ENCODE measurements around the gene KLK12. TPM values are rescaled to one million over a fixed set of nuclear protein-coding genes. Genes with fewer than 3 reads are reported as not detected.

The KLK12 gene
- total RNA-seq, 1 donor from 2014 or later = 1.0 TPM

DNA sequence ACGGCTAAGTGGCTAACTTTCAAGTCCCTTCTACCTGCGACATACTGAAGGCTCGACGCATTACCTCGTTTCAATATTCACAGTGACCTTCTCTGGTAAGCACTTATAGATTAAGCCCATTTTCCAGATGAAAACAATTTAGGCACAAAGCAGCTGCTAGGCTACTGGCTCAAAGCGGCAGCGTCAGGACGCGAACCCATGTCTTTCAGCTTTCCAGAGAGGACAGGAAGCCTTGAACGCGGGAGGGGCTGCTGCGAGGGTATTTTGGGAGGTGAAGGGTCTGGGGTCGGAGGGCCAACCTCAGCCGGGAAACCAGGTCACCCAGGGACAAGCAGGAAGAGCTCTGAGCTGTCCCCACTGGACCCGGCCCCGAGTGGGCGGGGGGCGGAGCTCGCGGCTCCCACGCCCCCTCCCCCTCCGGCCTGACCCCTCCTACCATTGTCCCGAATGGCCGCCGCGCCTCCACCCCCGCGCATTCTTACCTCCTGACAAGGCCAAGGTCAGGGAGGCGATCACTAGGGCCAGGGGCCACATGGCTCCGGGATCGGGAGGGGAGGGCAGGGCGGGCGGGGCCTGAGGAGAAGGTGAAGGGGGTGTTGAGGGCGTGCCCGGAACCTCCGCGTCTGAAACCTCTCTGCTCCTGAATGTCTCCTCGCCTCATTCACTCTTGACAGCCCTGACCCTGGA is 29.9 kb upstream of the KLK12 start, which contains the start of gene KLK13:
Gene KLK13, minus strand, starts transcription at position 559 of the 687 bp plus-strand sequence. Its CDS starts 25 bp downstream, at position 534.
- Mint-ChIP-seq H3K27ac (no peak within 1 kb of the TSS), H3K4me1 (ENCODE audit: low read depth) (peaks cover 4% of the 10 kb centered on the region), H3K27me3 (peaks cover 27% of the 10 kb centered on the region), H3K9me3 (ENCODE audit: low read depth) (peaks cover 9% of the 10 kb centered on the region), H3K4me3 (ENCODE audit: low read depth) (peak within 1 kb of the TSS; percentile 70), H3K36me3 (ENCODE audit: insufficient read depth) (no peaks in the 10 kb centered on the region)
- peak; percentile 16 for DNase-seq (ENCODE audit: low spot score, unreplicated experiment)
- TF ChIP-seq, protein P1, sequence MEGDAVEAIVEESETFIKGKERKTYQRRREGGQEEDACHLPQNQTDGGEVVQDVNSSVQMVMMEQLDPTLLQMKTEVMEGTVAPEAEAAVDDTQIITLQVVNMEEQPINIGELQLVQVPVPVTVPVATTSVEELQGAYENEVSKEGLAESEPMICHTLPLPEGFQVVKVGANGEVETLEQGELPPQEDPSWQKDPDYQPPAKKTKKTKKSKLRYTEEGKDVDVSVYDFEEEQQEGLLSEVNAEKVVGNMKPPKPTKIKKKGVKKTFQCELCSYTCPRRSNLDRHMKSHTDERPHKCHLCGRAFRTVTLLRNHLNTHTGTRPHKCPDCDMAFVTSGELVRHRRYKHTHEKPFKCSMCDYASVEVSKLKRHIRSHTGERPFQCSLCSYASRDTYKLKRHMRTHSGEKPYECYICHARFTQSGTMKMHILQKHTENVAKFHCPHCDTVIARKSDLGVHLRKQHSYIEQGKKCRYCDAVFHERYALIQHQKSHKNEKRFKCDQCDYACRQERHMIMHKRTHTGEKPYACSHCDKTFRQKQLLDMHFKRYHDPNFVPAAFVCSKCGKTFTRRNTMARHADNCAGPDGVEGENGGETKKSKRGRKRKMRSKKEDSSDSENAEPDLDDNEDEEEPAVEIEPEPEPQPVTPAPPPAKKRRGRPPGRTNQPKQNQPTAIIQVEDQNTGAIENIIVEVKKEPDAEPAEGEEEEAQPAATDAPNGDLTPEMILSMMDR (IDR thresholded peaks at IDR 0.05; ENCODE audit: unreplicated experiment) = no peak

GRCh38 chr19:51063664-51064063 is 28.9 kb upstream of the KLK12 start:
- TF ChIP-seq, protein P1 (IDR thresholded peaks at IDR 0.05; ENCODE audit: unreplicated experiment) = no peak

DNA sequence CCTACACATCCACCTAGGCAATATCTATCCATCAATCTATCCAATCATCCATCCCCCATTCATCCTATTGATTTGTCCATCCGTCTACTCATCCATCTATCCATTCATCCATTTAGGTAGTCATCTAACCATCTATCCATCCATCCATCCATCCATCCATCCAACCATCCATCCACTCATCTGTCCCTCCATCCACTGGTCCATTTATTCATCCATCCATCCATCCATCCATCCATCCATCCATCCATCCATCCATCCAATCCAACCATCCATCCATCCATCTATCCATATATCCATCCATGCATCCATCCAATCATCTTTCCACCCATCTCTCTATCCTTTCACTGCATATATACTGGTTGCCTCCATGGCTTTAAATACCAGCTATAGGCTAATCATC is 26.2 kb upstream of the KLK12 start:
- Mint-ChIP-seq H3K4me3 (ENCODE audit: low read depth) (no peak overlapping the region), H3K27ac (no peak overlapping the region), H3K36me3 (ENCODE audit: insufficient read depth) (no peaks in the 10 kb centered on the region), H3K9me3 (ENCODE audit: low read depth) (peaks cover 5% of the 10 kb centered on the region), H3K27me3 (peaks cover 38% of the 10 kb centered on the region), H3K4me1 (ENCODE audit: low read depth) (peaks cover 4% of the 10 kb centered on the region)
- TF ChIP-seq, protein P1 (IDR thresholded peaks at IDR 0.05; ENCODE audit: unreplicated experiment) = no peak
- DNase-seq (ENCODE audit: low spot score, unreplicated experiment) = no peak

More at GRCh38 chr19:51063664-51064063, 28.9 kb upstream of the KLK12 start:
- H3K27me3 Mint-ChIP-seq = peaks cover 30% of the 10 kb centered on the region
- H3K4me1 Mint-ChIP-seq (ENCODE audit: low read depth) = peaks cover 4% of the 10 kb centered on the region
- no peak overlapping the region for H3K27ac Mint-ChIP-seq
- H3K9me3 Mint-ChIP-seq (ENCODE audit: low read depth) = peaks cover 9% of the 10 kb centered on the region
- H3K36me3 Mint-ChIP-seq (ENCODE audit: insufficient read depth) = no peaks in the 10 kb centered on the region
- DNase-seq (ENCODE audit: low spot score, unreplicated experiment) = no peak
- H3K4me3 Mint-ChIP-seq (ENCODE audit: low read depth) = peak overlapping the region; percentile 50

- Mint-ChIP-seq H3K4me3 (ENCODE audit: low read depth) (no peak overlapping the region), H3K9me3 (ENCODE audit: low read depth) (peaks cover 5% of the 10 kb centered on the region), H3K27ac (no peak overlapping the region), H3K27me3 (peaks cover 40% of the 10 kb centered on the region), H3K4me1 (ENCODE audit: low read depth) (peaks cover 1% of the 10 kb centered on the region), H3K36me3 (ENCODE audit: insufficient read depth) (no peaks in the 10 kb centered on the region)
- TF ChIP-seq, protein P1 (IDR thresholded peaks at IDR 0.05; ENCODE audit: unreplicated experiment) = no peak
- DNase-seq (ENCODE audit: low spot score, unreplicated experiment) = no peak
Observed at GRCh38 chr19:51060336-51060735, 25.5 kb upstream of the KLK12 start.

- no peaks in the 10 kb centered on the region for H3K36me3 Mint-ChIP-seq (ENCODE audit: insufficient read depth)
- peaks cover 39% of the 10 kb centered on the region for H3K27me3 Mint-ChIP-seq
- no peak overlapping the region for H3K27ac Mint-ChIP-seq
- TF ChIP-seq, protein P1 (IDR thresholded peaks at IDR 0.05; ENCODE audit: unreplicated experiment) = no peak
- H3K4me1 Mint-ChIP-seq (ENCODE audit: low read depth) = no peaks in the 10 kb centered on the region
- H3K9me3 Mint-ChIP-seq (ENCODE audit: low read depth) = peaks cover 5% of the 10 kb centered on the region
- DNase-seq (ENCODE audit: low spot score, unreplicated experiment) = no peak
- no peak overlapping the region for H3K4me3 Mint-ChIP-seq (ENCODE audit: low read depth)
Observed at GRCh38 chr19:51059715-51060114, 24.9 kb upstream of the KLK12 start.
